Thyroid gland (tissue), 4 donors: ENCODE data around the gene B3GNT7.

Experiments
- POLR2A ChIP-seq, 2 donors: fragments of 450-650 bp; IDR thresholded peaks; one replicate each; pipeline ENCODE4 v1.6.1; 2017; ENCODE audit warnings: antibody characterized with exemption in 2 of 2, mild to moderate bottlenecking in 2 of 2, moderate library complexity in 1 of 2
- TF ChIP-seq, protein P1 (sequence below), 6 experiments: fragments of 200-600 bp in 3 of 6; fragments of 450-650 bp in 3 of 6; sonication (generic) in 3 of 6; IDR thresholded peaks; one replicate each; pipeline ENCODE4 v1.5.1; 2016 to 2019; ENCODE audit warnings: antibody characterized with exemption in 6 of 6, mild to moderate bottlenecking in 2 of 6, inconsistent platforms in 1 of 6, moderate library complexity in 1 of 6

DNA sequence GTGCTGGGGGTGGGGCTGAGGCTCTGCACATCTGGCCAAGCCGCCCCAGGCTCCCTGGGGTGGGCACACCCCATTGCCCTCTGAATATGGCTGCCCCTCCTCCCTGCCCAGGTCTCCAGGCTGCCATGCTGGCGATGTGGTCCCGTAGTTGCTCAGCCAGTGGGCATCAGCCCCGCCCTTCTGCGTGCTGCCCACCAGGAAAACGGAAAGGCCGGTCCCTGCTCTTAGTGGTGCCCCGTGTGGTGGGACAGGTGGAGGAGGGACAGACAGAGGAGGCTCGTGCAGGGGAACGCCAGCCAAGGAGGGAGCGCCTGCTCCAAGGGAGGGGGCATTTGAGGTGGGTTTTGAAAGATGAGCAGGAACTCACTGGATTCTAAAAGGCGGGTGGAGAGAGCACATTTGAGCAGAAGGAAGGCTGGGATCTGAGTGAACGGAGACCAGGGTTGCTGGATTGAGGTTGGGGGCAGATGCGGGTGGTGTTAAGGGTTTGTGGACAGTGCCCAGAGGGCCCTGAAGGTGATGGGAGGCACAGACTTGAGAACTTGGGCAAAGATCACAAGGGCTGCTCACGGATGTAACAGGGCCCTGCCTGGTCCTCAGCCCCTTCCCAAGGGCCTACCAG is 6.7 kb upstream of the B3GNT7 start:
- TF ChIP-seq, protein P1, sequence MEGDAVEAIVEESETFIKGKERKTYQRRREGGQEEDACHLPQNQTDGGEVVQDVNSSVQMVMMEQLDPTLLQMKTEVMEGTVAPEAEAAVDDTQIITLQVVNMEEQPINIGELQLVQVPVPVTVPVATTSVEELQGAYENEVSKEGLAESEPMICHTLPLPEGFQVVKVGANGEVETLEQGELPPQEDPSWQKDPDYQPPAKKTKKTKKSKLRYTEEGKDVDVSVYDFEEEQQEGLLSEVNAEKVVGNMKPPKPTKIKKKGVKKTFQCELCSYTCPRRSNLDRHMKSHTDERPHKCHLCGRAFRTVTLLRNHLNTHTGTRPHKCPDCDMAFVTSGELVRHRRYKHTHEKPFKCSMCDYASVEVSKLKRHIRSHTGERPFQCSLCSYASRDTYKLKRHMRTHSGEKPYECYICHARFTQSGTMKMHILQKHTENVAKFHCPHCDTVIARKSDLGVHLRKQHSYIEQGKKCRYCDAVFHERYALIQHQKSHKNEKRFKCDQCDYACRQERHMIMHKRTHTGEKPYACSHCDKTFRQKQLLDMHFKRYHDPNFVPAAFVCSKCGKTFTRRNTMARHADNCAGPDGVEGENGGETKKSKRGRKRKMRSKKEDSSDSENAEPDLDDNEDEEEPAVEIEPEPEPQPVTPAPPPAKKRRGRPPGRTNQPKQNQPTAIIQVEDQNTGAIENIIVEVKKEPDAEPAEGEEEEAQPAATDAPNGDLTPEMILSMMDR (IDR thresholded peaks at IDR 0.05), result no peak
- TF ChIP-seq POLR2A (IDR thresholded peaks at IDR 0.05), result no peak
